OCI-LY3 (cell line): Measurements from ENCODE around the gene RBM17.

ENCODE experiments used
- EZH2phosphoT487 ChIP-seq: fragments of 200-600 bp; shearing (Covaris generic); IDR thresholded peaks from 2 replicates; pipeline ENCODE4 v1.6.1; 2018; ENCODE audit warnings: antibody characterized with exemption, mixed run types, low read depth
- TF ChIP-seq, protein P1 (sequence below): fragments of 200-600, 300-600 bp; sonication (generic); IDR thresholded peaks from 2 replicates; pipeline ENCODE4 v1.5.1; 2014; ENCODE audit warnings: antibody characterized with exemption, low read length, low read depth

DNA sequence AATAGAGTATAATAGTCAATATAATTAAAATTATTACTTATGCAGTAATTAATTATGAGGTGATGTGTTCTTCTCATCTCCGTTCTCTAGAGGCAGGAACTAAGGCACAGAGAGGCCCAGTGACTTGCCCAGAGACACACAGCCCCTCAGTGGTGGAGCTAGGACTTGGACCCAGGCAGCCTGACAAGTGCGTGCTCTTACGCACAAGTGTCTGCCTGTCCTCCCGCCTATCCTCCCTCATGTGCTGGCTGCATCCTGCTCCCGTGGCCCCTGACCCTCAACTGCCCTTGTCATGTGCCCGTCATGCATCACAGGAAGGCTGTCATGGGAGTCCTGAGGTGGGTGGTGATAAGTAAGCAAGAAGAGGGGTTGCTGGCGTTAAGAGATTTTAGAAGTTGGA lies 41.0 kb upstream of the RBM17 start:
- TF ChIP-seq, protein P1, sequence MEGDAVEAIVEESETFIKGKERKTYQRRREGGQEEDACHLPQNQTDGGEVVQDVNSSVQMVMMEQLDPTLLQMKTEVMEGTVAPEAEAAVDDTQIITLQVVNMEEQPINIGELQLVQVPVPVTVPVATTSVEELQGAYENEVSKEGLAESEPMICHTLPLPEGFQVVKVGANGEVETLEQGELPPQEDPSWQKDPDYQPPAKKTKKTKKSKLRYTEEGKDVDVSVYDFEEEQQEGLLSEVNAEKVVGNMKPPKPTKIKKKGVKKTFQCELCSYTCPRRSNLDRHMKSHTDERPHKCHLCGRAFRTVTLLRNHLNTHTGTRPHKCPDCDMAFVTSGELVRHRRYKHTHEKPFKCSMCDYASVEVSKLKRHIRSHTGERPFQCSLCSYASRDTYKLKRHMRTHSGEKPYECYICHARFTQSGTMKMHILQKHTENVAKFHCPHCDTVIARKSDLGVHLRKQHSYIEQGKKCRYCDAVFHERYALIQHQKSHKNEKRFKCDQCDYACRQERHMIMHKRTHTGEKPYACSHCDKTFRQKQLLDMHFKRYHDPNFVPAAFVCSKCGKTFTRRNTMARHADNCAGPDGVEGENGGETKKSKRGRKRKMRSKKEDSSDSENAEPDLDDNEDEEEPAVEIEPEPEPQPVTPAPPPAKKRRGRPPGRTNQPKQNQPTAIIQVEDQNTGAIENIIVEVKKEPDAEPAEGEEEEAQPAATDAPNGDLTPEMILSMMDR: no peak
- no peak for TF ChIP-seq EZH2phosphoT487
